Stimulated activated CD8-positive, alpha-beta memory T cell treated with anti-CD3 and anti-CD28 coated beads, Interleukin-7, amount 100 ng/mL, for 48 hours (primary cell): Measurements from ENCODE around the gene NOD1.
"Not testable (repeated sequence)": the region's sequence is repeated elsewhere in the genome, so short reads cannot be mapped to it uniquely, and the experiment has no call there.

ENCODE experiments used
- DNase-seq, 2 donors: peaks; one replicate each; pipeline ENCODE4 v3.0.0-alpha.2; 2020; ENCODE audit warnings: low read depth in 1 of 2; ENCODE audit errors: extremely low read depth in 1 of 2

Gene NOD1

GRCh38 chr7:30478349-30479201 is at the start of gene NOD1:
TSS of gene NOD1 (minus strand) at chr7:30478784. CDS start at chr7:30456921, 21,863 bp downstream.
- DNase-seq, result peak; percentile 49 to 50

- DNase-seq, result not testable (repeated sequence)
Measured at GRCh38 chr7:30527297-30527696, 48.7 kb upstream of the NOD1 start.

- no peak for DNase-seq
Measured at GRCh38 chr7:30526163-30526562, 47.6 kb upstream of the NOD1 start.

- DNase-seq, result no peak
Measured at GRCh38 chr7:30525429-30525828, 46.8 kb upstream of the NOD1 start.

- DNase-seq, result no peak
Measured at GRCh38 chr7:30524545-30524944, 46.0 kb upstream of the NOD1 start.

- no peak for DNase-seq
Measured at GRCh38 chr7:30523466-30523865, 44.9 kb upstream of the NOD1 start.

GRCh38 chr7:30522159-30522558 is 43.6 kb upstream of the NOD1 start:
- no peak for DNase-seq

- DNase-seq, result no peak
Measured at GRCh38 chr7:30521532-30521931, 42.9 kb upstream of the NOD1 start.

- DNase-seq, result no peak
Measured at GRCh38 chr7:30519122-30519521, 40.5 kb upstream of the NOD1 start.

- no peak for DNase-seq
Measured at GRCh38 chr7:30515761-30516160, 37.2 kb upstream of the NOD1 start.

GRCh38 chr7:30514776-30515175 is 36.2 kb upstream of the NOD1 start:
- no peak for DNase-seq

- no peak for DNase-seq
Measured at GRCh38 chr7:30514177-30514576, 35.6 kb upstream of the NOD1 start.

GRCh38 chr7:30513762-30514161 is 35.2 kb upstream of the NOD1 start:
- no peak for DNase-seq

GRCh38 chr7:30511973-30512662 is 33.5 kb upstream of the NOD1 start:
- DNase-seq, result no peak

- DNase-seq, result no peak
Measured at GRCh38 chr7:30511494-30511893, 32.9 kb upstream of the NOD1 start.

GRCh38 chr7:30510124-30511075 is 31.8 kb upstream of the NOD1 start:
- no peak for DNase-seq

- DNase-seq, result not testable (repeated sequence)
Measured at GRCh38 chr7:30509171-30509857, 30.7 kb upstream of the NOD1 start.

- not testable (repeated sequence) for DNase-seq
Measured at GRCh38 chr7:30507346-30507900, 28.8 kb upstream of the NOD1 start.

GRCh38 chr7:30505174-30505697 is 26.7 kb upstream of the NOD1 start:
- DNase-seq, result no peak
